Gastroesophageal sphincter (tissue), 4 donors: ENCODE measurements around the gene TMEM164. TPM values are rescaled to one million over a fixed set of nuclear protein-coding genes. Genes with fewer than 3 reads are reported as not detected.

Experiments used
- ATAC-seq: fragments of 150-250 bp; one replicate; pipeline ENCODE4 v1.9.1; 2016; ENCODE audit warnings: mild to moderate bottlenecking, moderate library complexity
- H3K27ac ChIP-seq, 4 donors: fragments of 200-600 bp; sonication (generic) in 3 of 4; 1 replicate in 3 of 4; 2 replicates in 1 of 4; pipeline ENCODE4 v1.5.1; 2016 to 2019
- H3K27me3 ChIP-seq: fragments of 200-600 bp; sonication (generic); one replicate; pipeline ENCODE4 v1.5.1; 2019
- H3K36me3 ChIP-seq, 2 donors: fragments of 200-600 bp; sonication (generic); one replicate each; pipeline ENCODE4 v1.5.1; 2019; ENCODE audit warnings: control low read depth in 1 of 2
- H3K4me1 ChIP-seq, 3 donors: fragments of 200-600 bp; sonication (generic); 1 replicate in 2 of 3; 2 replicates in 1 of 3; pipeline ENCODE4 v1.5.1; 2016 to 2019; ENCODE audit warnings: control low read depth in 2 of 3
- H3K4me3 ChIP-seq, 2 donors: fragments of 200-600 bp; sonication (generic); one replicate each; pipeline ENCODE4 v1.5.1; 2019; ENCODE audit warnings: mild to moderate bottlenecking in 1 of 2, moderate library complexity in 1 of 2
- H3K9me3 ChIP-seq, 3 donors: fragments of 200-600 bp; sonication (generic); one replicate each; pipeline ENCODE4 v1.5.1; 2017 to 2019; ENCODE audit warnings: control low read depth in 2 of 3
- EP300 ChIP-seq: sonication (generic); formaldehyde crosslinking; IDR thresholded peaks from one replicate; pipeline ENCODE4 v1.6.1; 2017; ENCODE audit warnings: antibody characterized with exemption, mild to moderate bottlenecking
- POLR2A ChIP-seq, 2 donors: fragments of 450-650 bp; IDR thresholded peaks; one replicate each; pipeline ENCODE4 v1.6.1; 2017; ENCODE audit warnings: antibody characterized with exemption in 2 of 2, mild to moderate bottlenecking in 2 of 2, moderate library complexity in 1 of 2
- POLR2AphosphoS5 ChIP-seq: sonication (generic); formaldehyde crosslinking; IDR thresholded peaks from one replicate; pipeline ENCODE4 v1.6.1; 2017; ENCODE audit warnings: antibody characterized with exemption
- WGBS, 2 donors: methylation state at CpG; one replicate each; pipeline ENCODE4 v1.1.5; 2018; ENCODE audit warnings: low coverage in 1 of 2; 5-methylcytosine and 5-hydroxymethylcytosine counted together
- total RNA-seq, 4 donors: library from RNA; depleted of rRNA; stranded (reverse); fragments of >200 nt; gene quantifications; one replicate each; pipeline ENCODE4 v1.1.0, GENCODE V29; 2016
- TF ChIP-seq, protein P1 (sequence below), 4 experiments: fragments of 200-600 bp in 2 of 4; fragments of 450-650 bp in 2 of 4; sonication (generic) in 1 of 4; IDR thresholded peaks; one replicate each; pipeline ENCODE4 v1.5.1; 2017 to 2019; ENCODE audit warnings: antibody characterized with exemption in 4 of 4, mild to moderate bottlenecking in 2 of 4, moderate library complexity in 2 of 4

The TMEM164 gene
- total RNA-seq, 4 donors from 2014 or later = 7.8 to 12.9 (median 11.7) TPM

DNA sequence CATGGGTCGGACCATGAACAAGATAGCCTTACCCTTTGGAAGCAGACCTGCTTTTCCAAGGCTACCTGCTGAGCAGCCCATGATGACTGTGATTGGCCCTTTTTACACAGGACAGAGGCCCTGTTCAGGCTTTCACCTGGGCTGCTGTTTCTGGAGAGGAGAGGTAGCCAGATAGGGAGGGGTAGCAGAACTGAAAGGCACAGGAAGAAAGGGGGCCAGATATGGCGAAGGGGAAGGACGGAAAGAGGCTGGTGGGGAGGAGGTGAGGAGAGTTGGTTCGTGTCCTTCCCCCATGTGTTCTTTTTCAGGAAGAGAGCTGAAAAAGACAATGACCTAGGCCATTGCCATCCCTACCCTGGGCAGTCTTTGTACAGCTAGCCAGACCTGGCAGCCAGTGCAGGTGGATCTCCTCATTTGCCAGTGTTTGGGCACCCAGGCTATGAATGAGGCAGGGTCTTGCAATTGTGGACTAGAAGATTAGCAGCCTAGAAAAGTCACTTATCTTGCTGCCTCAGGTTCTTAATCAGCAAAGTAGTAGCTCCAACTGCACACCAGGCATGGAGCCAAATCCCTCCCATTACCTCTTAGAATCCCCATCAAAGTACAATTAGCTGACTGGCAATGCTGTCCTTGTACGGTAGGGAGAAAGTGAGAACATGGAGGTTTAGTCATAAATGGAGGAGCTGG is 175.4 kb downstream of the TMEM164 start:
- Histone ChIP-seq H3K36me3 (no peaks in the 10 kb centered on the region), H3K4me3 (no peak overlapping the region), H3K27me3 (no peaks in the 10 kb centered on the region), H3K9me3 (no peaks in the 10 kb centered on the region), H3K4me1 (no peaks in the 10 kb centered on the region), H3K27ac (no peak overlapping the region)
- WGBS, 2 donors = 76 to 100% methylated on average over 3 to 4 of the region's 5 CpGs
- no peak for ATAC-seq
- TF ChIP-seq POLR2AphosphoS5 = no peak

DNA sequence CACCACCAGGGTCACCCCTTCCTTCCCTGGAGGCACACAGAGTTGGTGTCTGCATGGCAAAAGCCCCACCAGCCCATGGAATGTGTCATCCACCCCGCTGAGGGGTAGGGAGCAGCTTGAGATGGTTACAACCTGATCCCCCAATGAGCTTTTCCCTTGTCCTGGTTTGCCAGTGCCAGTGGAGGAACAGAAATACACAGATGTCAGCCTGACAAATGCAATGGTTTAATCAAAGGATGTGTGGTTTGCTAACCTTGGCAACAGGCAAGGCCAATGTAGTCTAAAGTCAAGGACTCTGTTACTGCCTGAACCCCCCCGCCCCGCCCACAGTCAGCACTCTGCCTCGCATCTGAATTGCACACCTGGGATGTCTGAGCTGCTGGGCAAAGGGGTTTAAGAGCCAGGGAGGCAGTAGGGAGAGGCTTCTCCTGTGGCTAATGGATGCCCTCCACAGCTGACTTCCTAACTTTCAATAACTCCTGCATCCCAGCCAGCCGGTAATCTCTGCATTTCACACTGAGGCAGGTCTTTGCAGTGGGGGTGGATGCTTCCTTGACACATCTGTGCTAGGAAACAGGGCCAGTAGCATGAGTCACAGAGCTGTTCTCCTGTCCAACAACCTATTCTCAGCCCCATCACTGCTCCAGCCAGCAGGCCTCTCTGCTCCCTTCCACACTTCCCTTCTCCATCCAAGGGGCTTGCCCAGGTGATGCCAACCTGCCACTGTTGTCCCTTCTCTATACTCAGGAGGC is 177.4 kb downstream of the TMEM164 start:
- H3K4me3 ChIP-seq = no peak overlapping the region
- no peaks in the 10 kb centered on the region for H3K9me3 ChIP-seq
- H3K27ac ChIP-seq = no peak overlapping the region
- H3K36me3 ChIP-seq = no peaks in the 10 kb centered on the region
- TF ChIP-seq EP300 (no peak), POLR2AphosphoS5 (peak; percentile 24)
- WGBS, 2 donors = 71% methylated on average over 2 of the region's 5 CpGs; no CpG with 5 or more reads in 1 of the 2 donors
- H3K4me1 ChIP-seq = no peaks in the 10 kb centered on the region
- peak; percentile 58 for ATAC-seq
- no peaks in the 10 kb centered on the region for H3K27me3 ChIP-seq

DNA sequence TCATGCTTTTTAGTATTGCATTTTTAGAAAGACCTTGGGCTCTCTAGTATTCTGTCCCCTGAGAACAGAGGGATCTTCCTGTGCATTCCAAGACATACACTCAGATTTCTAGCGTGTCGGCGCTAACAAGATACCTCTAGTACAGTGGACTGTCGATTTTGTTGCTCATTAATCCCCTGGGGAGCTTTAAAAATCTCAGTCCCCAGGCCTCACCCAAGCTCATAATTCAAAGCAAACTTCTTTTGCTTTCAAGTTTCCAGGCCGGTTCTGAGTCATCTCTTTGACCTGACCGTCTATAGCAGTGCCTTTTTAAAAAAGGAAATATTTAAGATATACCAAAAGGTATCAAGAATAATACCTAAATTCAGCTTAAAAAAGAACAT is 178.0 kb downstream of the TMEM164 start:
- no peaks in the 10 kb centered on the region for H3K27me3 ChIP-seq
- H3K4me1 ChIP-seq = no peaks in the 10 kb centered on the region
- no peaks in the 10 kb centered on the region for H3K36me3 ChIP-seq
- no peak for TF ChIP-seq EP300
- ATAC-seq = no peak
- H3K4me3 ChIP-seq = no peak overlapping the region
- H3K27ac ChIP-seq = no peak overlapping the region
- no peaks in the 10 kb centered on the region for H3K9me3 ChIP-seq
- WGBS, 2 donors = 30 to 68% methylated on average over 5 of the region's 6 CpGs

DNA sequence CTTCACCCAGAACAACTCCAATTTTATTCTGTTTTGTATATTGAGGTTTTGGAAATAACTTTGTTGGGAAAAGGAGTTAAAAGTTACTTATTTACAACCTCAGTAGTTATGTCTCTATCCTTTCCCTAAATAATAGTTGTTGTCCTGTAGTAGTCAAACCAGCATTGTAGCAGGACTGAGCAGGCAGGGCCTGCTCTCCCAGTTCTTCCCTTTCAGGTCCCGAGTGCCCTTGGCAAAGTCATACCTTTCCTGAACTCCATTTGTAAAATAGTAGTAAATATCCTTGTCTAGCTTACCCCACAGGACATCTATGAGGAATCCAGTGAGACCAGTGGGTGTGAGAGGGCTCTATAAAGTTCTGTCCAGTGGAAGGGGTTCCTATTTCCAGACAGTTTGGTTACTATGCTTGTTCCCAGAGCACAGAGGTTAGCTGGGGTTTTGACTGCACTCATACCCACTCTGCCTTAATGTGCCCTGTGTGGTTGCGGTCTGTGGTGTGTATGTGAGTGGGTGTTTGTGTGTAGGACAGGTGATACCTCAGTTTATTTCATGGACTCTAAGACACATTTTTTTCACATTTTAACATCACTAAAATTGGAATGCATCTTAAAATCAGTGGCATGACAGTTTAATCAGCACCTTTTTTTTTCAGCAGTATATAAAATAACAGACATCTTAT is 178.7 kb downstream of the TMEM164 start:
- ATAC-seq = no peak
- no peak overlapping the region for H3K4me3 ChIP-seq
- TF ChIP-seq POLR2AphosphoS5 (no peak), EP300 (no peak), POLR2A (IDR thresholded peaks at IDR 0.05) (no peak)
- TF ChIP-seq, protein P1, sequence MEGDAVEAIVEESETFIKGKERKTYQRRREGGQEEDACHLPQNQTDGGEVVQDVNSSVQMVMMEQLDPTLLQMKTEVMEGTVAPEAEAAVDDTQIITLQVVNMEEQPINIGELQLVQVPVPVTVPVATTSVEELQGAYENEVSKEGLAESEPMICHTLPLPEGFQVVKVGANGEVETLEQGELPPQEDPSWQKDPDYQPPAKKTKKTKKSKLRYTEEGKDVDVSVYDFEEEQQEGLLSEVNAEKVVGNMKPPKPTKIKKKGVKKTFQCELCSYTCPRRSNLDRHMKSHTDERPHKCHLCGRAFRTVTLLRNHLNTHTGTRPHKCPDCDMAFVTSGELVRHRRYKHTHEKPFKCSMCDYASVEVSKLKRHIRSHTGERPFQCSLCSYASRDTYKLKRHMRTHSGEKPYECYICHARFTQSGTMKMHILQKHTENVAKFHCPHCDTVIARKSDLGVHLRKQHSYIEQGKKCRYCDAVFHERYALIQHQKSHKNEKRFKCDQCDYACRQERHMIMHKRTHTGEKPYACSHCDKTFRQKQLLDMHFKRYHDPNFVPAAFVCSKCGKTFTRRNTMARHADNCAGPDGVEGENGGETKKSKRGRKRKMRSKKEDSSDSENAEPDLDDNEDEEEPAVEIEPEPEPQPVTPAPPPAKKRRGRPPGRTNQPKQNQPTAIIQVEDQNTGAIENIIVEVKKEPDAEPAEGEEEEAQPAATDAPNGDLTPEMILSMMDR (IDR thresholded peaks at IDR 0.05) = no peak
- no peaks in the 10 kb centered on the region for H3K27me3 ChIP-seq
- 94% methylated on average over 2 of the region's 2 CpGs; no CpG with 5 or more reads in 1 of the 2 donors for WGBS, 2 donors
- H3K27ac ChIP-seq = no peak overlapping the region
- no peaks in the 10 kb centered on the region for H3K9me3 ChIP-seq
- no peaks in the 10 kb centered on the region for H3K4me1 ChIP-seq
- H3K36me3 ChIP-seq = no peaks in the 10 kb centered on the region

DNA sequence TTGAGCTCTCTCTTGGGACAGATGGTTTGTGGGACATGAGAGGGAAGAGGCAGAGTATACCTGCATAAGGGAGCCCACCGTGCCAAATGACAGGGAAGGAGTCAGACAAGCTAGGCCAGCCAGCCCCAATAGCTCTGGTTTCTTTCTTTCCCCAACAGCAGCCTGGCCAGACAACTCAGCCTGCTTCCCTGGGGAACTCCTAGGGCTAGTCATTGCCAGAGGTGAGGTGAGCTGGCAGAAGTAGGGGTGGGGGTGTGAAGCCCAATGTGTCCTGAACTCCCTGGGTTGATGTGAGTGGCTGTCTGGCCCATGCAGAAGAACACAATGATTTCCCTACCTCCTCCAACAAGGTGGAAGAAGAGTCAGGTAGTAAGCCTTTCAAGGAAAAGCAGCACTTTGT is 179.4 kb downstream of the TMEM164 start:
- WGBS, 2 donors = 60% methylated on average over 1 of the region's 1 CpG; no CpG with 5 or more reads in 1 of the 2 donors
- H3K9me3 ChIP-seq = no peaks in the 10 kb centered on the region
- no peaks in the 10 kb centered on the region for H3K4me1 ChIP-seq
- H3K27me3 ChIP-seq = no peaks in the 10 kb centered on the region
- no peaks in the 10 kb centered on the region for H3K36me3 ChIP-seq
- TF ChIP-seq POLR2A (IDR thresholded peaks at IDR 0.05) (no peak), EP300 (no peak), POLR2AphosphoS5 (no peak)
- TF ChIP-seq, protein P1 (IDR thresholded peaks at IDR 0.05) = no peak
- H3K4me3 ChIP-seq = no peak overlapping the region
- no peak for ATAC-seq
- no peak overlapping the region for H3K27ac ChIP-seq

DNA sequence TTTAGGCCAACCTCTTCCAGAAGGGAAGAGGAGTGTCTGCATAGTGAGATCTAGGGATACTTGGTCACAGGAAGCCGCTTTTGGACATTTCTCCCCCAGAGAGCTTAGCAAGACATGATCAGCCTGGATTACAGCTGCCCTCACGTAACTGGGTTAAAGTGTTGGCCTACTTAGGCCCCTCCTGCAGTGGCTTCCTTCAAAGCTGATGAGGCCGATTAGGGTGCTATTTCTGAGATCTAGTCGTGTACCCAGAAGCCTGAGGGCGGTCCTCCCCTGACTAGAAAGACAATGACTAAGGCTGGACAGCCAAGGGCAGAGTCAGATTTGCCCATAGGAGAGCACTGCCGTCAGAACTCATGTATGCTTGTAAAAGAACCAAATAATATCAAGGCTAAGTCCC is 180.0 kb downstream of the TMEM164 start:
- WGBS, 2 donors = 74 to 100% methylated on average over 1 to 3 of the region's 6 CpGs
- Histone ChIP-seq H3K27me3 (no peaks in the 10 kb centered on the region), H3K36me3 (no peaks in the 10 kb centered on the region), H3K9me3 (no peaks in the 10 kb centered on the region), H3K4me1 (no peaks in the 10 kb centered on the region), H3K4me3 (no peak overlapping the region), H3K27ac (no peak overlapping the region)
- TF ChIP-seq POLR2A (IDR thresholded peaks at IDR 0.05) (no peak), EP300 (no peak), POLR2AphosphoS5 (no peak)
- TF ChIP-seq, protein P1 (IDR thresholded peaks at IDR 0.05) = no peak
- no peak for ATAC-seq
